Esophagus squamous epithelium (tissue), 4 donors: Measurements from ENCODE around the gene NXT1.

Experiments used
- POLR2A ChIP-seq, 4 donors: fragments of 450-650 bp; IDR thresholded peaks; one replicate each; pipeline ENCODE4 v1.6.1; 2017; ENCODE audit warnings: antibody characterized with exemption in 4 of 4, mild to moderate bottlenecking in 4 of 4, moderate library complexity in 3 of 4
- TF ChIP-seq, protein P1 (sequence below), 6 experiments: fragments of 450-650 bp in 4 of 6; fragments of 200-600 bp in 2 of 6; sonication (generic) in 2 of 6; IDR thresholded peaks; one replicate each; pipeline ENCODE4 v1.5.1; 2016 to 2019; ENCODE audit warnings: antibody characterized with exemption in 6 of 6, mild to moderate bottlenecking in 4 of 6, moderate library complexity in 4 of 6

DNA sequence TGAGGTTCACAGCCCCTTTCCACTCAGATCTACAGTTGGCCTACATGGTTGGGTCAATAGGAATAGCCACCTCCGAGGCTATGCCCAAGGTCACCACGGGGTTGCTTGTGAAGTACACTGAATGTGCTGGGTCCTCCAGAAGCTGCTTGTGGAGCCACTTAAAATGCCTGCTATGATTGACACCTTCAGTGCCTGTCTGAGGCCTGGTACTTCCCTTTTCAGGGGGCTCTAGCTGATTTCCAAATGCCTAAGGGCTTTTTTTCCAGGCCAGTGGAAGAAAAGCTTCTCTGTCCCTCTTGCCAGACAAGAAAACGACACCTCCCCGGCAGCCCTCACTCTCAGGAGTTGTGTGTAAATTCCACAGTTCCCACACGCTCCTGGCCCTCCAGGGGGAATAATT lies 6.3 kb upstream of the NXT1 start:
- TF ChIP-seq, protein P1, sequence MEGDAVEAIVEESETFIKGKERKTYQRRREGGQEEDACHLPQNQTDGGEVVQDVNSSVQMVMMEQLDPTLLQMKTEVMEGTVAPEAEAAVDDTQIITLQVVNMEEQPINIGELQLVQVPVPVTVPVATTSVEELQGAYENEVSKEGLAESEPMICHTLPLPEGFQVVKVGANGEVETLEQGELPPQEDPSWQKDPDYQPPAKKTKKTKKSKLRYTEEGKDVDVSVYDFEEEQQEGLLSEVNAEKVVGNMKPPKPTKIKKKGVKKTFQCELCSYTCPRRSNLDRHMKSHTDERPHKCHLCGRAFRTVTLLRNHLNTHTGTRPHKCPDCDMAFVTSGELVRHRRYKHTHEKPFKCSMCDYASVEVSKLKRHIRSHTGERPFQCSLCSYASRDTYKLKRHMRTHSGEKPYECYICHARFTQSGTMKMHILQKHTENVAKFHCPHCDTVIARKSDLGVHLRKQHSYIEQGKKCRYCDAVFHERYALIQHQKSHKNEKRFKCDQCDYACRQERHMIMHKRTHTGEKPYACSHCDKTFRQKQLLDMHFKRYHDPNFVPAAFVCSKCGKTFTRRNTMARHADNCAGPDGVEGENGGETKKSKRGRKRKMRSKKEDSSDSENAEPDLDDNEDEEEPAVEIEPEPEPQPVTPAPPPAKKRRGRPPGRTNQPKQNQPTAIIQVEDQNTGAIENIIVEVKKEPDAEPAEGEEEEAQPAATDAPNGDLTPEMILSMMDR (IDR thresholded peaks at IDR 0.05), result no peak
- TF ChIP-seq POLR2A (IDR thresholded peaks at IDR 0.05), result no peak
